Mucosa of descending colon (tissue), 3 donors: ENCODE data around the gene JPH4. TPM values are rescaled to one million over a fixed set of nuclear protein-coding genes. Genes with fewer than 3 reads are reported as not detected.

Experiments used
- ATAC-seq: fragments of 200-7000 bp; cut with Tn5 transposase; one replicate; pipeline ENCODE4 v1.9.1; 2020; ENCODE audit warnings: mild to moderate bottlenecking, moderate library complexity
- DNase-seq, 3 donors: peaks; one replicate each; pipeline ENCODE4 v3.0.0-alpha.2; 2020
- H3K36me3 ChIP-seq: fragments of 200-600 bp; one replicate; pipeline ENCODE4 v1.8.0; 2021; ENCODE audit warnings: low read depth, mild to moderate bottlenecking
- H3K4me1 ChIP-seq: fragments of 200-600 bp; one replicate; pipeline ENCODE4 v1.8.0; 2021; ENCODE audit warnings: low read depth, mild to moderate bottlenecking
- H3K4me3 ChIP-seq: fragments of 200-600 bp; one replicate; pipeline ENCODE4 v1.8.0; 2021; ENCODE audit warnings: mild to moderate bottlenecking
- H3K9me3 ChIP-seq: fragments of 200-600 bp; one replicate; pipeline ENCODE4 v1.8.0; 2021; ENCODE audit warnings: mild to moderate bottlenecking
- intact Hi-C, 2 donors: fragments of 100-400 bp; cut with DNase I in 1 of 2; cut with micrococcal nuclease in 1 of 2; formaldehyde crosslinking; loops; one replicate each; pipeline versions ENCODE4 v1.11.0 to v1.11.1; 2022; cut with DNase I, micrococcal nuclease
- total RNA-seq, 3 donors: library from RNA; stranded (reverse); fragmentation: NEBNext Ultra II Directional in 2 of 3; extraction: Animal tissue kit (Norgen Biotek cat#: 25700) in 2 of 3; gene quantifications; one replicate each; pipeline versions ENCODE4 v1.2.1 to v1.2.4, GENCODE V29; 2021 to 2023
- TF ChIP-seq, protein P1 (sequence below): fragments of 200-600 bp; IDR thresholded peaks from one replicate; pipeline ENCODE4 v1.8.0; 2022; ENCODE audit warnings: antibody characterized with exemption, mild to moderate bottlenecking
- donor health status: DM: no; HTN: no; CAD: no; lungs with moderate emphysema.
- donor health status: DM: no; HTN: no; CAD: no.
- donor health status: DM: no; HTN: yes; CAD: no.

The JPH4 gene
- total RNA-seq, 3 donors from 2014 or later = 0.26 to 3.7 (median 0.87) TPM

DNA sequence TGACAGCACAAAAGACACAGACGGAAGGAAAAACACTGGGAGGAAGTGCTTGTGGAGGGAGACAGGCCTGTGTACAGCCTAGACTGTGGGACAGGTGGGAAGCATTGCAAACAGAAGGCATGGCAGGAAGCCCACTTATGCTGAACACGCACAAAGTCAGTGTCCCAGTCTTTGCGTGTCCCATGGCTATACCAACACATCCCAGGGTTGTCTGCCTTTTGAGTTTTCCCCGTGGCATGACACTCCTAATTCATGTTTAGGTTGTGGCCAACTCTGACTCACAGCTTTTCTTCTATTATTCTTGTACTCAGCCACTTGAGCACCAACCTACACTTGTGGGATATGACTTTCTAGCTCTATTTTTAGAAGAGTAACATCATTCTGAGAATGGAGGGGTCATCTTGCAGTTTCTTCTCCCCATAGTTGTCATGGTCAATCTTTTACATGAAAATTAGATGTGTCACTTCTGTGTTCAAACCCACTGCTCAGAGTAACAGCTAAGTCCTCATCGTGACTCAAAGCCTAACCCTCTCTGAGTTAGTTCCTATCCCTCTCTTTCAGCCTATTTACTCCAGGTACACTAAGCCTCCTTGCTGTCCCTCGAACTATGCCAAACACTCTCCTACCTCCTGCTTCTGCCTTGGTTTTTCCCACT lies 27.5 kb upstream of the JPH4 start:
- TF ChIP-seq, protein P1, sequence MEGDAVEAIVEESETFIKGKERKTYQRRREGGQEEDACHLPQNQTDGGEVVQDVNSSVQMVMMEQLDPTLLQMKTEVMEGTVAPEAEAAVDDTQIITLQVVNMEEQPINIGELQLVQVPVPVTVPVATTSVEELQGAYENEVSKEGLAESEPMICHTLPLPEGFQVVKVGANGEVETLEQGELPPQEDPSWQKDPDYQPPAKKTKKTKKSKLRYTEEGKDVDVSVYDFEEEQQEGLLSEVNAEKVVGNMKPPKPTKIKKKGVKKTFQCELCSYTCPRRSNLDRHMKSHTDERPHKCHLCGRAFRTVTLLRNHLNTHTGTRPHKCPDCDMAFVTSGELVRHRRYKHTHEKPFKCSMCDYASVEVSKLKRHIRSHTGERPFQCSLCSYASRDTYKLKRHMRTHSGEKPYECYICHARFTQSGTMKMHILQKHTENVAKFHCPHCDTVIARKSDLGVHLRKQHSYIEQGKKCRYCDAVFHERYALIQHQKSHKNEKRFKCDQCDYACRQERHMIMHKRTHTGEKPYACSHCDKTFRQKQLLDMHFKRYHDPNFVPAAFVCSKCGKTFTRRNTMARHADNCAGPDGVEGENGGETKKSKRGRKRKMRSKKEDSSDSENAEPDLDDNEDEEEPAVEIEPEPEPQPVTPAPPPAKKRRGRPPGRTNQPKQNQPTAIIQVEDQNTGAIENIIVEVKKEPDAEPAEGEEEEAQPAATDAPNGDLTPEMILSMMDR = no peak
- ATAC-seq (no peak), DNase-seq (no peak)
- Histone ChIP-seq H3K36me3 (no peaks in the 10 kb centered on the region), H3K9me3 (no peaks in the 10 kb centered on the region), H3K4me3 (no peak overlapping the region), H3K4me1 (peaks cover 15% of the 10 kb centered on the region)
- intact Hi-C loops = no loop called here

DNA sequence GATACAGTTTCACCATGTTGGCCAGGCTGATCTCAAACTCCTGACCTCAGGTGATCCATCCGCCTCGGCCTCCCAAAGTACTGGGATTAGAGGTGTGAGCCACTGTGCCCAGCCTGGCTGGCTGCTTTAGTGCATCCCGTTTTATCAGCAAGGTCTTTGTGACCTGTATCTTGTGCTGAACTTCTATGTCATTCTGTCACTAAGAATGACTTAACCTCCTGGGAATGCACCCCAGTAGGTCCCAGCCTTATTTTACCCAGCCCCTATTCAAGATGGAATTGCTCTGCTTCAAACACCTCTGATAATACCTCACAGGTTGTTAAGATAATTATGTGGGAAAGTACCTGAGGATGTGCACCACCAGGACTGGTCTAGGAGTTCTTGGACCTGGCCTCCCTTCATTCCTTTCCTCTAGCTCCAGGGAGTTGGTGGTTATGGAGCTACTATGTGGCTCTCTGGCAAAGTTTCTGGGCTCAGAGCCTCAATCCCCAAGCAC lies 26.1 kb upstream of the JPH4 start:
- no peaks in the 10 kb centered on the region for H3K9me3 ChIP-seq
- H3K4me3 ChIP-seq = no peak overlapping the region
- H3K36me3 ChIP-seq = no peaks in the 10 kb centered on the region
- DNase-seq = no peak
- H3K4me1 ChIP-seq = peaks cover 2% of the 10 kb centered on the region
- intact Hi-C loops = no loop called here
- ATAC-seq = no peak
- TF ChIP-seq, protein P1 = no peak

DNA sequence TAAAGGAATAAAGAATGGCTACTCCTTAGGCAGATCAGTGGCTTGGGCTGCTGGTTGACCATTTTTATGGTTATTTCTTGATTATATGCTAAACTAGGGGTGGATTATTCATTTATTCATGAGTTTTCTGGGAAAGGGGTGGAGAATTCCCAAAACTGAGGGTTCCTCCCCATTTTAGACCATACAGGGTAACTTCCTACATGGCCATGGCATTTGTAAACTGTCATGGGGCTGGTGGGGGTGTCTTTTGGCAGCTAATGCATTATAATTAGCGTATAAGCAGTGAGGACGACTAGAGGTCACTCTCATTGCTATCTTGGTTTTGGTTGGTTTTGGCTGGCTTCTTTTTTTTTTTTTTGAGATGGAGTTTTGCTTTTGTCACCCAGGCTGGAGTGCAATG lies 25.6 kb upstream of the JPH4 start:
- H3K4me3 ChIP-seq = no peak overlapping the region
- no peaks in the 10 kb centered on the region for H3K36me3 ChIP-seq
- intact Hi-C loops = no loop called here
- ATAC-seq (no peak), DNase-seq (no peak)
- TF ChIP-seq, protein P1 = no peak
- no peaks in the 10 kb centered on the region for H3K9me3 ChIP-seq
- H3K4me1 ChIP-seq = no peaks in the 10 kb centered on the region

DNA sequence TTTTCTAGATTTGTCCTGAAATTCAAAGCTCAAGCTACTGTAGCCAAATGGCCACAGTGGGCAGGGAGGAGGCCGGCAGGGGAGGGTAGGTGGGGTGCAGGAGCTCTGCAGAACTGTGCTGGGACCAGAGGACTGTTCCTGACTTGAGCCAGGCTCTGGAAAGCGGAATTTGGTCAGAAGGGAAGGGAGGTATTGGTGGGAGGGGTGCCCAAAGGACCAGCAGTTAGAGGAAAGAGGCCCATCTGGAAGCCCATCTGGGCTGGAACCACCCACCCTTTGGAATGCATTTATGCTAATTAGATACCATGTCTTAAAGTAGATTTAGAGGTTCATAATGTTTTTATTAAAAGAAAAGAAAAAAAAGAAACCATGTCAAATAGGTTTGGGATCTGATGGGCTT lies 24.5 kb upstream of the JPH4 start:
- H3K4me1 ChIP-seq = no peaks in the 10 kb centered on the region

DNA sequence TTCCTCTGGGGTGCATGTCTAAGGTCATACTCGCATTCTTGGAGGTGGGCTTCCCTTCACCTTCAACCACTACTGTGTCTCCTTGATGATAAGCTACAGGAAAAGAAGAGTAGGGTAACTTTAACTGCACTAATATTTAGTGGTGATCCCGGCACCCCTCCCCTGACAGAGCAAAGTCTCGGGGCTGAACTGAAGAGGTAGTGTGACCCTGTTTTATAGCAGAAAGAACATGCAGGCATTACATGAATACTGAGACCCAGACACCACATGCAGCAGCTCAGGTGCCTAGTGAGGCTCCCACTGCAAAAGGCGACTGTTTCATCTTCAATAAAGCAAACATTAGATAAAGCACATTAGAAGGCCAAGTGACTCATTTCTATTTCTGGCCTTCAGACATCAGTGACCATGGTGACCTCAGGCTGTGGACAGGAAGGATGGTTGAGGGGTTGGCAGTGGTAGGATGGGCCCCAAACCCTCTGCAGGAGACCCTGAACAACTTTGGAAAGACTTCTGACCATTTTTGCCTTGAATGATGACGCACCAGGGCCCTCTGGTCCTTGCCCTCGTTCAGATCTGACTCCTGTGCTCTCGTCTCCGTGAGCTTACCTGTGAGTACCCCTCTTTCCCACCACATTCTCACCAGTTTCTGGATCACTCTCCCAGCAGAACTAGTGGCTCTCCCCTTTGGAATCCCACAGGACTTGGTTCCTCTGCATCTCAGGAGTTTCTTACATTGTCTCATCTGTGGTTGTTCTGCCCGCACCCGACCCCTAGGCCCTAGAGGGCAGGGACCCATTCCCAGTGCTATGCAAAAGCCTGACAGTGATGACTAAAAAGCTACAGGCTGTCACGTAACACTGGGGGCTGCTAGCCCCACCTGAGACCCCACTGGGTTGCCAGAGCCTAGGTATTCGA lies 23.8 kb upstream of the JPH4 start:
- DNase-seq (no peak), ATAC-seq (no peak)
- no peaks in the 10 kb centered on the region for H3K36me3 ChIP-seq
- no peaks in the 10 kb centered on the region for H3K9me3 ChIP-seq
- TF ChIP-seq, protein P1 = no peak
- intact Hi-C loops = no loop called here
- H3K4me1 ChIP-seq = no peaks in the 10 kb centered on the region
- no peak overlapping the region for H3K4me3 ChIP-seq

More for the DNA sequence above, 24.5 kb upstream of the JPH4 start:
- Histone ChIP-seq H3K9me3 (no peaks in the 10 kb centered on the region), H3K4me3 (no peak overlapping the region), H3K36me3 (no peaks in the 10 kb centered on the region)
- intact Hi-C loops = no loop called here
- no peak for DNase-seq
- TF ChIP-seq, protein P1 = no peak
- ATAC-seq = no peak
